ENCODE results near the gene CTIF. TPM values are rescaled to one million over a fixed set of nuclear protein-coding genes. Genes with fewer than 3 reads are reported as not detected.

The CTIF gene
- total RNA-seq, 3 donors from 2014 or later, result 13.2 to 50.3 (median 19.6) TPM

DNA sequence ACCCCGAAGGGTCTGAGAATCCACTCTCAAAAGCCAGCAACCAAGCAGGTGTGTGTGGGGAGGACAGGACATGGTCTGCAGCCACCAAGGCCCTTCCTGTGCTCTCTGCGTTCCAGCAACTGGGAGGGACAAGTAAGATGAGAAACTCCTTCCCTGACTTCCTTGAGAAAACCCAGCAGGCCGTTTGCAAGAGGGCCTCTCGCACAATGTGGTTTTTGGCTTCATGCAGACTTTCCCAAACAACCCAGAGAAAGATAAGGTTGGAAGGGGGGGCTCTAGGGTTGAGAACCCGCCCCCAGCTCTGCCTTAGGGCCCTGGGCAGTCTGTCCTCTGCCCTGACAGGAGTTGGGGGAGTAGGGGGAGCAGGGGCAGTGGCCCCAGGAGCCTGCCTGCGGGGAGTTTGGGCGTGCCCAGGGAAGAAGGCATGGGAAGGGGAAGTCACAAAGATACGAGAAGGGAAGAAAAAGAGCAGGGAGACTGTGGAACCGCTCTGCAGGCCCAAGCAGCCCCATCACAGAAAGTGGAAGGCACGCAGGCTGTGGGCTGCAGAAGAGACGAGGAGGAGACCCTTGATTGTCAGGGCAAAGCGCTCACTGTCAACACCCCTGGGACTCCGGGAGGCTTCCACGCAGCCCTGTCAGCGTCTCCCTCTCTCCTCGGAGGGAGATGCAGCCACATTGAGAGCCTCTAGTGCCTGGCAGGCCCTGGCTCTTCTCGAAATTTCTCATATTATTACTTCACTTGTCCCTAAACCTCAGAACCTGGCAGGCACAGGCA lies 312.2 kb downstream of the CTIF start:
- DNase-seq, result peak in 1 of 3 donors; percentile 45
- ATAC-seq, result peak; percentile 5
- Histone ChIP-seq H3K4me1 (ENCODE audit: low read depth) (peaks cover 3% of the 10 kb centered on the region), H3K4me3 (no peak overlapping the region), H3K9me3 (no peaks in the 10 kb centered on the region), H3K36me3 (ENCODE audit: low read depth) (no peaks in the 10 kb centered on the region)
- TF ChIP-seq, protein P1, sequence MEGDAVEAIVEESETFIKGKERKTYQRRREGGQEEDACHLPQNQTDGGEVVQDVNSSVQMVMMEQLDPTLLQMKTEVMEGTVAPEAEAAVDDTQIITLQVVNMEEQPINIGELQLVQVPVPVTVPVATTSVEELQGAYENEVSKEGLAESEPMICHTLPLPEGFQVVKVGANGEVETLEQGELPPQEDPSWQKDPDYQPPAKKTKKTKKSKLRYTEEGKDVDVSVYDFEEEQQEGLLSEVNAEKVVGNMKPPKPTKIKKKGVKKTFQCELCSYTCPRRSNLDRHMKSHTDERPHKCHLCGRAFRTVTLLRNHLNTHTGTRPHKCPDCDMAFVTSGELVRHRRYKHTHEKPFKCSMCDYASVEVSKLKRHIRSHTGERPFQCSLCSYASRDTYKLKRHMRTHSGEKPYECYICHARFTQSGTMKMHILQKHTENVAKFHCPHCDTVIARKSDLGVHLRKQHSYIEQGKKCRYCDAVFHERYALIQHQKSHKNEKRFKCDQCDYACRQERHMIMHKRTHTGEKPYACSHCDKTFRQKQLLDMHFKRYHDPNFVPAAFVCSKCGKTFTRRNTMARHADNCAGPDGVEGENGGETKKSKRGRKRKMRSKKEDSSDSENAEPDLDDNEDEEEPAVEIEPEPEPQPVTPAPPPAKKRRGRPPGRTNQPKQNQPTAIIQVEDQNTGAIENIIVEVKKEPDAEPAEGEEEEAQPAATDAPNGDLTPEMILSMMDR (IDR thresholded peaks at IDR 0.05), result no peak
- intact Hi-C loops (cut with DNase I, micrococcal nuclease), result no loop called here

DNA sequence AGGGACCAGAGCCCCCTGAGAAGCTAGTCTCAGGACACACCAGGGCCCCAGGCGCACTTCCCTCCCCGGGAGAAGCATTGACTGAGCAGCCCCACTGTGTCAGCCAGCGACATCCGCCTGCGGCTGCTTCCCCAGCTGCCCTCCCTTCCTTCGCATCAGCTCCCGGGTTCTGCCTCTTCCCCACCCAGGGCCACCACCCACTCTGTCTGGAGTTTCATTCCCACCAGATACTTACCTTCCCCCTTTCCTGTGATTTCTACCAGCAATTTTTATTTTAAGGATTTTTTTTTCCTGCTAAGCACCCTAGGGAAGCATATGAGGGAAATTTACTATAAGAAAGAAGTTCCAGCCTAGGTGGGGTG lies 312.7 kb downstream of the CTIF start:
- Histone ChIP-seq H3K9me3 (no peaks in the 10 kb centered on the region), H3K4me3 (no peak overlapping the region), H3K4me1 (ENCODE audit: low read depth) (peaks cover 3% of the 10 kb centered on the region), H3K36me3 (ENCODE audit: low read depth) (no peaks in the 10 kb centered on the region)
- TF ChIP-seq, protein P1 (IDR thresholded peaks at IDR 0.05), result no peak
- intact Hi-C loops (cut with DNase I, micrococcal nuclease), result no loop called here
- ATAC-seq (peak; percentile 44), DNase-seq (peak in 1 of 3 donors; percentile 61)

DNA sequence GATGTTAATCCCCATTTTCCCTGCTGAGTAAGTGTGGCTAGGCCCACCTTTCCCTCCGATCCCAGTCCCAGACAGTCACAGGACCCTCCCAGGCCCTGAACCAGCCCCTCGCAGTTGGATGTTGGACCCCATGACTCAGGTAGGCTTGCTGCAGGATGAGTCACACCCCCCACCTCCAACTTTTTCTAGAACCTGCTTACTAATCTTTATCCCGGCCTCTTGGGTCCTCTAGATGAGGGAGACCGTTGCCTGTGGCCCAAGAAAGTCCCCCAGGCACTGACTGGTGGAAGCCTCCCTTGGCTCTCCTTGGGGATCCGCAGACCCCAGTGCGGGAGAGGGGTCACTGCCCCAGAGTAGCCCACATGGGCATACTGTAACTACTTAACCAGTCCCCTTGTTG lies 313.5 kb downstream of the CTIF start:
- TF ChIP-seq, protein P1 (IDR thresholded peaks at IDR 0.05), result no peak
- no peaks in the 10 kb centered on the region for H3K36me3 ChIP-seq (ENCODE audit: low read depth)
- ATAC-seq (no peak), DNase-seq (peak in 1 of 3 donors; percentile 24)
- H3K4me3 ChIP-seq, result no peak overlapping the region
- intact Hi-C loops (cut with DNase I, micrococcal nuclease), result no loop called here
- H3K4me1 ChIP-seq (ENCODE audit: low read depth), result peaks cover 3% of the 10 kb centered on the region
- no peaks in the 10 kb centered on the region for H3K9me3 ChIP-seq

DNA sequence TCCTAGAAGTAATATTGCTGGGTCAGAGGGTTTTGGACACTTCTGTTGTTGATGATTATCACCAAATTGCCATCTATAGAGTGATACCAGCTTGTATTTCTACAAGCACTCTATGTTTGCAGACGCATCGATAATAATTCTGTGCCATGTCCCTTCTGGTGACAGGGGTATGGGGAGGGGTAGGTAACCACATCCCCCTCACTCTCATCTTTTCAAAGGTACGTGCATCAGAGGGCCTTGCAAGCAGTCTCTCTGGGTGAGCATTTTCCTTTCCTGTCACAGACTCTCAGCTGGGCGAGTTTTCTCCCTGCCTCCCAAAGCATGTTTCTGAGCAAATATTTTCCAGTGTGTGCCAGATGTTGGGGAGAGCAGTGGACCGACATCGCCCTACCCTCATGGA lies 314.0 kb downstream of the CTIF start:
- intact Hi-C loops (cut with DNase I, micrococcal nuclease), result no loop called here
- Histone ChIP-seq H3K9me3 (no peaks in the 10 kb centered on the region), H3K36me3 (ENCODE audit: low read depth) (no peaks in the 10 kb centered on the region), H3K4me3 (no peak overlapping the region), H3K4me1 (ENCODE audit: low read depth) (peaks cover 3% of the 10 kb centered on the region)
- DNase-seq (peak in 1 of 3 donors; percentile 8), ATAC-seq (no peak)
- TF ChIP-seq, protein P1 (IDR thresholded peaks at IDR 0.05), result no peak

DNA sequence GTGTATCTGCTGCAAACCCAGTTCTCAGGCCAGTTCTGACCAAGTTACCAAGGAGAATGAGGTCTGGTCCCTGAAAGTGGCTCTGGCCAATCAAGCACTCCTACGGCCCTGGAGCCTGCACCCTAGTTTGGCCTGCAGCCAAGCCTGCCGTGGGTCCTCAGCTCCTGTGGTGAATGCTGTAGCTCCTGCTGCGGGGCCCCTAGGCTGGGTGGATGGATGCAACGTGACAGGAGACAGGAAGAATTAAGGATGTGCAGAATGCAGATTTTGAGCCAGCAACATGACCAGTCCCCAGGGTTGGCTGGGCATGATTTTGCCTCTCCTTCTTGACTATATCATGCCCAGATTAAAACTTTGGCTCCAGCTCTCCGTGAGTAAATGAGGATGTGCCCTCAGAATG lies 314.8 kb downstream of the CTIF start:
- Histone ChIP-seq H3K36me3 (ENCODE audit: low read depth) (no peaks in the 10 kb centered on the region), H3K4me1 (ENCODE audit: low read depth) (peaks cover 3% of the 10 kb centered on the region), H3K9me3 (no peaks in the 10 kb centered on the region), H3K4me3 (no peak overlapping the region)
- ATAC-seq (no peak), DNase-seq (no peak)
- TF ChIP-seq, protein P1 (IDR thresholded peaks at IDR 0.05), result no peak
- intact Hi-C loops (cut with DNase I, micrococcal nuclease), result no loop called here

Data from mucosa of descending colon (tissue), 3 donors.